ENCODE data around the gene KRT16. TPM values are rescaled to one million over a fixed set of nuclear protein-coding genes. Genes with fewer than 3 reads are reported as not detected.

KRT16 gene
- total RNA-seq, 1 experiment from 2014 or later: 109 TPM

DNA sequence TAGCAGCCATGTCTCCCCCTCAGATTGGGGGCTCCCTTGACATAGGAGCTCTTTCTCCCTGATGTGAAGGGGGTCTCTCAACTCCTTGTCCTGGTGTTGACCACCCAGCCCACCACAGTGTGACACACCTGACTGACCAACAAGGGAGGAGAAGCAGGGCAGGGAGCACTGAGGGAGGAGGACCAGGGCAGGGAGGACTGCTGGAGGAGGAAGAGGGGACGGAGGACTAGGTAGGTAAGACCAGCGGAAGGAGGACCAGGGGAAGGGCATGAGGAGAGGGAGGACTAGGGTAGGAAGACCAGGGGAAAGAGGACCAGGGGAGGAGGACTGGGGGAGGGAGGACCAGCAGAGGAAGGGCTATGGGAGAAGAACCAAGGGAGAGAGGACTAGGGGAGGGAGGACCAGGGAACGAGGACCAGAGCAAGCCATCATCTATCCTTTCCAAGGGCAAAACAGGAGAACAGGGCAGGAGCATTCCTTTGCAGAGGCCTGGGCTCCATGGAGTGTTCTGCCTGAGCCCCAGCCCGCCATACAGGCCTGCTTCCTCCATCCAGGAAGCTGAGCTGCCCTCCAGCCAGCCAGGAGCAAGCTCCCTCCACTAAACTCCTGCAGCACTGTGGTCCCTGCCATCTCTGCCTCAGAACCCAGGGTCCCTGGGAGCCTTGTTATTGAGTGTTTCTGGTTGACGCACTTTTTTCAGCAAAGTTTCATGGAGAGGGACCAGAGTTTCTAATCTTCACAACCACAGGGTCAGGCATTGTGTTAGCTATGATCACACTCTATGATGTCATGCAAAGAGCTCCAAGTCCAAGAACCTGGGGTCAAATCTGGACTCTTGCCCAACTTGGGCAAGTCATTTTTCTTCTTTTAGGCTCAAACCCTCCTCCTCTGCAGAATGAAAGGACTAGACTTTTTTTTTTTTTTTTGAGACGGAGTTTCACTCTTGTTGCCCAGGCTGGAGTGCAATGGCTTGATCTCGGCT lies 27.2 kb upstream of the KRT16 start:
- Mint-ChIP-seq H3K36me3 (ENCODE audit: insufficient read depth, unreplicated experiment) (no peaks in the 10 kb centered on the region), H3K4me1 (ENCODE audit: insufficient read depth, unreplicated experiment) (peaks cover 6% of the 10 kb centered on the region), H3K27me3 (ENCODE audit: insufficient read depth, unreplicated experiment) (no peaks in the 10 kb centered on the region), H3K4me3 (ENCODE audit: unreplicated experiment) (no peak overlapping the region), H3K27ac (ENCODE audit: low read depth, unreplicated experiment) (no peak overlapping the region), H3K9me3 (ENCODE audit: unreplicated experiment) (no peaks in the 10 kb centered on the region)
- no peak for TF ChIP-seq CTCF (IDR thresholded peaks at IDR 0.05; ENCODE audit: unreplicated experiment)
- intact Hi-C loops (cut with micrococcal nuclease): no loop called here
- CTCF ChIA-PET: interaction anchor here (0.6 to 18.9 kb wide), 3 partner anchors 25 to 59 kb away, joined by 3 to 566 read pairs (median 3); no protein-coding TSS in a partner anchor
- BruUV-seq (replicated peaks): no TSS peak
- POLR2A ChIA-PET: interaction anchor here (1.0 to 2.3 kb wide), 3 partner anchors 9 to 55 kb away, joined by 4 to 10 read pairs (median 4); partner anchors contain the start of gene KRT17
- DNase-seq (ENCODE audit: unreplicated experiment): no peak

GRCh38 chr17:41638941-41639340 lies 26.4 kb upstream of the KRT16 start:
- Mint-ChIP-seq H3K27me3 (ENCODE audit: insufficient read depth, unreplicated experiment) (no peaks in the 10 kb centered on the region), H3K9me3 (ENCODE audit: unreplicated experiment) (no peaks in the 10 kb centered on the region), H3K4me1 (ENCODE audit: insufficient read depth, unreplicated experiment) (peaks cover 6% of the 10 kb centered on the region), H3K36me3 (ENCODE audit: insufficient read depth, unreplicated experiment) (no peaks in the 10 kb centered on the region), H3K4me3 (ENCODE audit: unreplicated experiment) (no peak overlapping the region), H3K27ac (ENCODE audit: low read depth, unreplicated experiment) (no peak overlapping the region)
- POLR2A ChIA-PET: no interaction called here
- no peak for DNase-seq (ENCODE audit: unreplicated experiment)
- intact Hi-C loops (cut with micrococcal nuclease): no loop called here
- BruUV-seq (replicated peaks): no TSS peak
- no peak for TF ChIP-seq CTCF (IDR thresholded peaks at IDR 0.05; ENCODE audit: unreplicated experiment)
- CTCF ChIA-PET: interaction anchor here (18.9 kb wide), 1 partner anchor 26 kb away, joined by 566 read pairs; no protein-coding TSS in a partner anchor

GRCh38 chr17:41638194-41638593 lies 25.6 kb upstream of the KRT16 start:
- no TSS peak for BruUV-seq (replicated peaks)
- DNase-seq (ENCODE audit: unreplicated experiment): no peak
- CTCF ChIA-PET: no interaction called here
- Mint-ChIP-seq H3K27me3 (ENCODE audit: insufficient read depth, unreplicated experiment) (no peaks in the 10 kb centered on the region), H3K27ac (ENCODE audit: low read depth, unreplicated experiment) (no peak overlapping the region), H3K36me3 (ENCODE audit: insufficient read depth, unreplicated experiment) (no peaks in the 10 kb centered on the region), H3K4me1 (ENCODE audit: insufficient read depth, unreplicated experiment) (peaks cover 6% of the 10 kb centered on the region), H3K4me3 (ENCODE audit: unreplicated experiment) (no peak overlapping the region), H3K9me3 (ENCODE audit: unreplicated experiment) (no peaks in the 10 kb centered on the region)
- TF ChIP-seq CTCF (IDR thresholded peaks at IDR 0.05; ENCODE audit: unreplicated experiment): no peak
- intact Hi-C loops (cut with micrococcal nuclease): no loop called here
- POLR2A ChIA-PET: no interaction called here

- H3K36me3 Mint-ChIP-seq (ENCODE audit: insufficient read depth, unreplicated experiment): no peaks in the 10 kb centered on the region
- no peak overlapping the region for H3K4me3 Mint-ChIP-seq (ENCODE audit: unreplicated experiment)
- no peak for TF ChIP-seq CTCF (IDR thresholded peaks at IDR 0.05; ENCODE audit: unreplicated experiment)
- BruUV-seq (replicated peaks): no TSS peak
- ChIA-PET POLR2A (interaction anchor here (0.9 kb wide), 1 partner anchor 12 kb away, joined by 3 read pairs; the partner anchor contains the start of gene KRT17), CTCF (interaction anchor here (0.6 to 0.7 kb wide), 2 partner anchors 55 to 775 kb away, joined by 3 read pairs; no protein-coding TSS in a partner anchor)
- H3K27me3 Mint-ChIP-seq (ENCODE audit: insufficient read depth, unreplicated experiment): no peaks in the 10 kb centered on the region
- H3K9me3 Mint-ChIP-seq (ENCODE audit: unreplicated experiment): no peaks in the 10 kb centered on the region
- H3K27ac Mint-ChIP-seq (ENCODE audit: low read depth, unreplicated experiment): no peak overlapping the region
- no peaks in the 10 kb centered on the region for H3K4me1 Mint-ChIP-seq (ENCODE audit: insufficient read depth, unreplicated experiment)
- intact Hi-C loops (cut with micrococcal nuclease): no loop called here
- no peak for DNase-seq (ENCODE audit: unreplicated experiment)
Measured at GRCh38 chr17:41636652-41637051, 24.1 kb upstream of the KRT16 start.
